H1 (cell line): ENCODE data around the gene MARCHF3. TPM values are rescaled to one million over a fixed set of nuclear protein-coding genes. Genes with fewer than 3 reads are reported as not detected.

ENCODE experiments used
- CTCF ChIA-PET: fragments of 300-600 bp; sonication (Branson Sonifier 250); formaldehyde crosslinking; loops from one replicate; lab custom pipeline; 2021; ENCODE audit not compliant: partially characterized antibody; lab: Charles Lee
- POLR2A ChIA-PET: fragments of 300-600 bp; sonication (Branson Sonifier 250); formaldehyde crosslinking; loops from one replicate; lab custom pipeline; 2021; ENCODE audit warnings: inconsistent platforms; ENCODE audit not compliant: partially characterized antibody; lab: Charles Lee
- DNase-seq, 2 experiments: peaks; one replicate each; pipeline versions ENCODE4 v3.0.0 to v3.0.0-alpha.2; 2010 to 2022; ENCODE audit warnings: low spot score in 2 of 2, low read depth in 1 of 2, mixed read lengths in 1 of 2
- FAIRE-seq: peaks from 2 replicates; lab custom pipeline; 2011; peaks lifted over from hg19 to GRCh38; lab: Jason Lieb, UNC
- H2AFZ ChIP-seq: 2 replicates; pipeline ENCODE4 v1.8.1; 2012; ENCODE audit warnings: low read length, inconsistent platforms
- H2AK5ac ChIP-seq: 2 replicates; pipeline ENCODE4 v1.6.1; 2013; ENCODE audit warnings: low read depth, low read length
- H2BK120ac ChIP-seq: replicated peaks from 2 replicates; pipeline ENCODE3; 2013; ENCODE audit warnings: low read depth, low read length, inconsistent platforms
- H2BK12ac ChIP-seq: 2 replicates; pipeline ENCODE4 v1.6.1; 2013; ENCODE audit warnings: low read depth, low read length
- H2BK15ac ChIP-seq: 2 replicates; pipeline ENCODE4 v1.6.1; 2013; ENCODE audit warnings: low read length
- H2BK20ac ChIP-seq: 2 replicates; pipeline ENCODE4 v1.6.1; 2013; ENCODE audit warnings: low read length
- H2BK5ac ChIP-seq: 2 replicates; pipeline ENCODE4 v1.6.1; 2013; ENCODE audit warnings: low read depth, low read length
- H3K14ac ChIP-seq: 2 replicates; pipeline ENCODE4 v1.6.1; 2013; ENCODE audit warnings: inconsistent platforms; ENCODE audit not compliant: insufficient read length
- H3K18ac ChIP-seq: 2 replicates; pipeline ENCODE4 v1.6.1; 2013; ENCODE audit warnings: low read length; ENCODE audit errors: extremely low read depth
- H3K23ac ChIP-seq: 2 replicates; pipeline ENCODE4 v1.6.1; 2013; ENCODE audit warnings: inconsistent platforms; ENCODE audit not compliant: insufficient read length
- H3K23me2 ChIP-seq: 2 replicates; pipeline ENCODE4 v1.6.1; 2013; ENCODE audit warnings: low read depth, low read length
- H3K27ac ChIP-seq: 2 replicates; pipeline ENCODE4 v1.6.1; 2011; ENCODE audit warnings: low read depth, low read length, inconsistent platforms
- H3K27me3 ChIP-seq, 4 experiments: replicated peaks in 1 of 4; 1 replicate in 1 of 4; 2 replicates in 3 of 4; pipeline versions ENCODE4 v1.6.1 to v1.8.1; 2011 to 2013; ENCODE audit warnings: low read length in 3 of 4, mild to moderate bottlenecking in 3 of 4, inconsistent platforms in 2 of 4, mixed read lengths in 2 of 4, moderate library complexity in 1 of 4; ENCODE audit not compliant: control insufficient read depth in 3 of 4, insufficient read depth in 3 of 4; ENCODE audit errors: extremely low read depth in 1 of 4
- H3K36me3 ChIP-seq, 4 experiments: 2 replicates each; pipeline versions ENCODE4 v1.6.1 to v1.8.1; 2011 to 2013; ENCODE audit warnings: mild to moderate bottlenecking in 4 of 4, low read length in 3 of 4, moderate library complexity in 2 of 4, control low read depth in 1 of 4, inconsistent platforms in 1 of 4; ENCODE audit not compliant: insufficient read depth in 4 of 4, control insufficient read depth in 2 of 4
- H3K4ac ChIP-seq: replicated peaks from 2 replicates; pipeline ENCODE3; 2013; ENCODE audit warnings: low read length, low read depth, mixed read lengths, inconsistent platforms; ENCODE audit not compliant: insufficient read length
- H3K4me1 ChIP-seq, 4 experiments: replicated peaks in 1 of 4; 1 replicate in 1 of 4; 2 replicates in 3 of 4; pipeline versions ENCODE4 v1.6.1 to v1.8.1; 2011 to 2013; ENCODE audit warnings: low read length in 3 of 4, inconsistent platforms in 2 of 4, mixed read lengths in 1 of 4; ENCODE audit not compliant: insufficient read depth in 4 of 4, control insufficient read depth in 3 of 4
- H3K4me2 ChIP-seq, 2 experiments: 2 replicates each; pipeline versions ENCODE4 v1.6.1 to v1.8.1; 2011 to 2013; ENCODE audit warnings: low read depth in 2 of 2, low read length in 2 of 2, control low read depth in 1 of 2, inconsistent platforms in 1 of 2, mild to moderate bottlenecking in 1 of 2; ENCODE audit not compliant: insufficient read depth in 1 of 2
- H3K4me3 ChIP-seq, 4 experiments: fragments of 200-600, 300-600 bp in 1 of 4; sonication (generic), shearing (Covaris generic), sonication (Bioruptor Twin) in 1 of 4; 2 replicates each; pipeline versions ENCODE4 v1.5.1 to v1.8.1; 2011 to 2016; ENCODE audit warnings: low read length in 4 of 4, low read depth in 3 of 4, control low read depth in 2 of 4, inconsistent platforms in 2 of 4, mild to moderate bottlenecking in 2 of 4, mixed read lengths in 1 of 4, moderate library complexity in 1 of 4; ENCODE audit not compliant: insufficient read depth in 2 of 4; ENCODE audit errors: extremely low read depth in 1 of 4
- H3K56ac ChIP-seq: replicated peaks from 2 replicates; pipeline ENCODE3; 2013; ENCODE audit warnings: low read depth, mild to moderate bottlenecking, mixed read lengths, low read length, inconsistent platforms; ENCODE audit not compliant: insufficient read length
- H3K79me1 ChIP-seq: 2 replicates; pipeline ENCODE4 v1.6.1; 2013; ENCODE audit warnings: low read depth, low read length, control low read depth
- H3K79me2 ChIP-seq, 2 experiments: 2 replicates each; pipeline versions ENCODE4 v1.6.1 to v1.8.1; 2012 to 2013; ENCODE audit warnings: low read length in 2 of 2, mild to moderate bottlenecking in 2 of 2, inconsistent platforms in 1 of 2; ENCODE audit not compliant: insufficient read depth in 2 of 2, control insufficient read depth in 1 of 2
- H3K9ac ChIP-seq, 4 experiments: replicated peaks in 1 of 4; 1 replicate in 1 of 4; 2 replicates in 3 of 4; pipeline versions ENCODE4 v1.6.1 to v1.8.1; 2011 to 2013; ENCODE audit warnings: low read depth in 3 of 4, low read length in 3 of 4, control low read depth in 2 of 4, mild to moderate bottlenecking in 2 of 4, moderate library complexity in 2 of 4, inconsistent platforms in 1 of 4; ENCODE audit errors: extremely low read depth in 1 of 4
- H3K9me3 ChIP-seq, 2 experiments: 2 replicates each; pipeline versions ENCODE4 v1.6.1 to v1.8.1; 2012 to 2013; ENCODE audit warnings: mild to moderate bottlenecking in 2 of 2, moderate library complexity in 2 of 2, control low read depth in 1 of 2, inconsistent platforms in 1 of 2, low read depth in 1 of 2, low read length in 1 of 2, mixed read lengths in 1 of 2; ENCODE audit not compliant: insufficient read depth in 2 of 2
- H4K20me1 ChIP-seq, 2 experiments: replicated peaks in 1 of 2; 2 replicates each; pipeline versions ENCODE3 to v1.8.1; 2011 to 2013; ENCODE audit warnings: inconsistent platforms in 2 of 2, low read length in 2 of 2, mild to moderate bottlenecking in 1 of 2; ENCODE audit not compliant: insufficient read depth in 2 of 2, control insufficient read depth in 1 of 2
- H4K5ac ChIP-seq: 2 replicates; pipeline ENCODE4 v1.6.1; 2013; ENCODE audit warnings: low read length, low read depth, mixed read lengths, inconsistent platforms; ENCODE audit not compliant: insufficient read length
- H4K8ac ChIP-seq: 2 replicates; pipeline ENCODE4 v1.8.0; 2013; ENCODE audit warnings: mild to moderate bottlenecking, moderate library complexity, low read length, inconsistent platforms; ENCODE audit not compliant: insufficient read depth; ENCODE audit errors: extremely low read depth
- H4K91ac ChIP-seq: replicated peaks from 2 replicates; pipeline ENCODE3; 2013; ENCODE audit warnings: low read length, mixed read lengths, inconsistent platforms; ENCODE audit not compliant: insufficient read length
- RBBP5 ChIP-seq: IDR thresholded peaks from 2 replicates; pipeline ENCODE4 v1.7.1; 2012; ENCODE audit warnings: low read depth, mild to moderate bottlenecking, inconsistent platforms, low read length, moderate library complexity, borderline replicate concordance
- SP2 ChIP-seq: IDR thresholded peaks from 2 replicates; pipeline ENCODE4 v1.6.1; 2012; ENCODE audit warnings: mild to moderate bottlenecking, low read length, inconsistent platforms
- WGBS, 2 experiments: shearing (Covaris generic) in 1 of 2; methylation state at CpG; one replicate each; pipeline versions ENCODE4 v1.1.6 to v1.1.7; 2013 to 2015; ENCODE audit warnings: low lambda C conversion rate in 2 of 2, mixed read lengths in 2 of 2, inconsistent platforms in 1 of 2, low coverage in 1 of 2, missing lambda C conversion rate in 1 of 2; ENCODE audit not compliant: insufficient replicate concordance in 2 of 2, insufficient coverage in 1 of 2, insufficient read length in 1 of 2; ENCODE audit errors: extremely low coverage in 1 of 2, missing lambda C conversion rate in 1 of 2; 5-methylcytosine and 5-hydroxymethylcytosine counted together
- polyA plus RNA-seq, 7 experiments: library from polyadenylated mRNA; depleted of rRNA in 3 of 7; stranded (reverse) in 5 of 7; unstranded in 2 of 7; fragments of >200 nt in 5 of 7; fragments of 200-250 nt in 2 of 7; gene quantifications; 1 replicate in 5 of 7; 2 replicates in 1 of 7; 4 replicates in 1 of 7; pipeline versions ENCODE4 v1.2.1 to v1.2.3, GENCODE V29; 2011 to 2013; ENCODE audit warnings: missing spikeins in 2 of 7, mixed read lengths in 2 of 7
- total RNA-seq: library from RNA; stranded (reverse); fragmentation: NEBNext Ultra II Directional; extraction: Animal tissue kit (Norgen Biotek cat#: 25700); gene quantifications from 2 replicates; pipeline ENCODE4 v1.2.1, GENCODE V29; 2021

Gene MARCHF3
- total and polyA plus RNA-seq, 2 of the 8 experiments (the other 6 are each of a cell fraction or from before 2014, with no cell fraction given) = 12.0 to 16.9 TPM

GRCh38 chr5:127026166-127026565 is 4.2 kb downstream of the MARCHF3 start:
- no peak overlapping the region for H3K4me2 ChIP-seq
- no peaks in the 10 kb centered on the region for H3K79me1 ChIP-seq
- H2BK5ac ChIP-seq = no peak overlapping the region
- H3K79me2 ChIP-seq = peaks cover 0 to 32% of the 10 kb centered on the region in 2 experiments; a peak in 2 of 4 replicates
- POLR2A ChIA-PET = no interaction called here
- H2BK15ac ChIP-seq = no peak overlapping the region
- no peak overlapping the region for H3K23ac ChIP-seq
- no peak overlapping the region for H2BK12ac ChIP-seq
- H2AK5ac ChIP-seq = no peak overlapping the region
- no peak overlapping the region for H3K56ac ChIP-seq
- H3K4ac ChIP-seq = no peak overlapping the region
- no peak for FAIRE-seq
- WGBS, 2 experiments = 89% methylated on average over 2 of the region's 2 CpGs; no CpG with 5 or more reads in 1 of the 2 experiments
- no peak overlapping the region for H4K91ac ChIP-seq
- peaks cover 16% of the 10 kb centered on the region; the same call in 1 of the 2 replicates for H3K23me2 ChIP-seq
- DNase-seq = no peak
- no peak overlapping the region for H2BK20ac ChIP-seq
- H3K27me3 ChIP-seq = peaks cover 0 to 4% (median under 1%) of the 10 kb centered on the region in 4 experiments; a peak in 2 of 7 replicates
- peaks cover 0 to 3% (median 3%) of the 10 kb centered on the region in 4 experiments; a peak in 3 of 7 replicates for H3K4me1 ChIP-seq
- H4K20me1 ChIP-seq = peaks cover 0 to 7% of the 10 kb centered on the region in 2 experiments
- no peak for TF ChIP-seq RBBP5
- no peak for TF ChIP-seq SP2
- no peak overlapping the region for H3K18ac ChIP-seq
- no peak overlapping the region for H3K4me3 ChIP-seq
- H2BK120ac ChIP-seq = no peak overlapping the region
- H3K14ac ChIP-seq = no peak overlapping the region
- no peak overlapping the region for H3K27ac ChIP-seq
- no peaks in the 10 kb centered on the region for H3K9me3 ChIP-seq
- H4K5ac ChIP-seq = no peak overlapping the region
- CTCF ChIA-PET = interaction anchor here (0.6 kb wide), 3 partner anchors 9 to 312 kb away, joined by 3 to 5 read pairs (median 4); no protein-coding TSS in a partner anchor
- no peak overlapping the region for H4K8ac ChIP-seq
- H2AFZ ChIP-seq = no peak overlapping the region
- no peak overlapping the region for H3K9ac ChIP-seq
- H3K36me3 ChIP-seq = no peaks in the 10 kb centered on the region
